Astrocyte (in vitro differentiated cells and primary cell): Measurements from ENCODE around the gene RAB11FIP5. TPM values are rescaled to one million over a fixed set of nuclear protein-coding genes. Genes with fewer than 3 reads are reported as not detected.

Experiments used
- DNase-seq: peaks from one replicate; pipeline ENCODE4 v3.0.0-alpha.2; 2010; ENCODE audit warnings: low read depth
- FAIRE-seq: peaks from 2 replicates; lab custom pipeline; 2011; peaks lifted over from hg19 to GRCh38; lab: Jason Lieb, UNC
- H2AFZ ChIP-seq: 2 replicates; pipeline ENCODE4 v1.6.0; 2012; ENCODE audit warnings: low read depth, low read length, inconsistent platforms
- H3K27ac ChIP-seq: 2 replicates; pipeline ENCODE4 v1.5.1; 2011; ENCODE audit warnings: low read depth, low read length, inconsistent platforms
- H3K27me3 ChIP-seq: 2 replicates; pipeline ENCODE4 v1.6.0; 2011; ENCODE audit warnings: low read length, inconsistent platforms; ENCODE audit not compliant: insufficient read depth
- H3K36me3 ChIP-seq: 2 replicates; pipeline ENCODE4 v1.5.1; 2011; ENCODE audit warnings: low read length, inconsistent platforms; ENCODE audit not compliant: insufficient read depth
- H3K4me1 ChIP-seq: 2 replicates; pipeline ENCODE4 v1.5.1; 2011; ENCODE audit warnings: low read length, inconsistent platforms; ENCODE audit not compliant: insufficient read depth
- H3K4me2 ChIP-seq: 2 replicates; pipeline ENCODE4 v1.6.0; 2012; ENCODE audit warnings: low read length, inconsistent platforms
- H3K4me3 ChIP-seq: 2 replicates; pipeline ENCODE4 v1.5.1; 2011; ENCODE audit warnings: low read depth, mild to moderate bottlenecking, low read length, inconsistent platforms; ENCODE audit not compliant: insufficient read depth
- H3K79me2 ChIP-seq: 2 replicates; pipeline ENCODE4 v1.6.0; 2012; ENCODE audit warnings: mild to moderate bottlenecking, low read length, inconsistent platforms; ENCODE audit not compliant: insufficient read depth
- H3K9ac ChIP-seq: 2 replicates; pipeline ENCODE4 v1.6.0; 2012; ENCODE audit warnings: mild to moderate bottlenecking, low read length, inconsistent platforms
- H3K9me3 ChIP-seq: 2 replicates; pipeline ENCODE4 v1.5.1; 2012; ENCODE audit warnings: low read depth, mild to moderate bottlenecking, low read length, inconsistent platforms; ENCODE audit not compliant: insufficient read depth
- H4K20me1 ChIP-seq: 2 replicates; pipeline ENCODE4 v1.6.0; 2012; ENCODE audit warnings: low read length, inconsistent platforms; ENCODE audit not compliant: insufficient read depth
- H3K27ac Mint-ChIP-seq: one replicate; pipeline ENCODE4 v1.8.0; 2021; ENCODE audit warnings: mild to moderate bottlenecking, mixed read lengths; ENCODE audit not compliant: unreplicated experiment
- H3K27me3 Mint-ChIP-seq: one replicate; pipeline ENCODE4 v1.8.0; 2021; ENCODE audit warnings: low read depth, mixed read lengths; ENCODE audit not compliant: unreplicated experiment
- H3K36me3 Mint-ChIP-seq: one replicate; pipeline ENCODE4 v1.8.0; 2021; ENCODE audit warnings: low read depth, mixed read lengths; ENCODE audit not compliant: unreplicated experiment
- H3K4me1 Mint-ChIP-seq: one replicate; pipeline ENCODE4 v1.8.0; 2021; ENCODE audit warnings: low read depth, mixed read lengths; ENCODE audit not compliant: unreplicated experiment
- H3K4me3 Mint-ChIP-seq: one replicate; pipeline ENCODE4 v1.8.0; 2021; ENCODE audit warnings: mild to moderate bottlenecking, moderate library complexity, mixed read lengths; ENCODE audit not compliant: unreplicated experiment
- H3K9me3 Mint-ChIP-seq: one replicate; pipeline ENCODE4 v1.8.0; 2021; ENCODE audit warnings: mild to moderate bottlenecking, mixed read lengths; ENCODE audit not compliant: unreplicated experiment
- CTCF ChIP-seq: IDR thresholded peaks from 2 replicates; pipeline ENCODE4 v1.5.1; 2011; ENCODE audit warnings: low read depth, mild to moderate bottlenecking, inconsistent platforms, low read length, moderate library complexity; ENCODE audit not compliant: insufficient read depth
- EZH2 ChIP-seq: IDR thresholded peaks from 2 replicates; pipeline ENCODE4 v1.6.1; 2012; ENCODE audit warnings: mild to moderate bottlenecking, low read length, inconsistent platforms; ENCODE audit not compliant: insufficient read depth
- total RNA-seq: library from RNA; stranded (reverse); gene quantifications from 2 replicates; pipeline ENCODE4 v1.2.1, GENCODE V29; 2021

Gene RAB11FIP5
- total RNA-seq, 1 donor from 2014 or later, result 56.0 TPM

- H3K36me3 ChIP-seq, result peaks cover 11% of the 10 kb centered on the region
- H3K27ac Mint-ChIP-seq, result no peak overlapping the region
- no peak overlapping the region for H3K4me3 Mint-ChIP-seq
- H3K36me3 Mint-ChIP-seq, result peaks cover 40% of the 10 kb centered on the region
- DNase-seq (no peak), FAIRE-seq (no peak)
- H3K4me2 ChIP-seq, result no peak overlapping the region
- H3K27me3 ChIP-seq, result no peaks in the 10 kb centered on the region
- peaks cover 10% of the 10 kb centered on the region for H3K4me1 Mint-ChIP-seq
- no peak for TF ChIP-seq CTCF
- H3K4me1 ChIP-seq, result peaks cover 17% of the 10 kb centered on the region
- no peak overlapping the region for H3K9ac ChIP-seq
- peaks cover 30% of the 10 kb centered on the region for H3K79me2 ChIP-seq
- no peaks in the 10 kb centered on the region for H3K27me3 Mint-ChIP-seq
- H4K20me1 ChIP-seq, result peaks cover 65% of the 10 kb centered on the region
- peaks cover 6% of the 10 kb centered on the region for H3K9me3 Mint-ChIP-seq
- no peaks in the 10 kb centered on the region for H3K9me3 ChIP-seq
- no peak overlapping the region for H2AFZ ChIP-seq
- no peak overlapping the region for H3K4me3 ChIP-seq
- no peak overlapping the region for H3K27ac ChIP-seq
Observed at GRCh38 chr2:73074110-73075069, 38.4 kb downstream of the RAB11FIP5 start.

- Histone ChIP-seq H3K4me1 (peaks cover 22% of the 10 kb centered on the region), H3K4me3 (peak overlapping the region; percentile 70), H3K27ac (no peak overlapping the region), H3K36me3 (peaks cover 10% of the 10 kb centered on the region), H3K79me2 (peaks cover 35% of the 10 kb centered on the region), H3K9me3 (no peaks in the 10 kb centered on the region), H3K27me3 (no peaks in the 10 kb centered on the region), H3K4me2 (peak overlapping the region; percentile 99), H3K9ac (peak overlapping the region; percentile 94), H2AFZ (no peak overlapping the region), H4K20me1 (peaks cover 63% of the 10 kb centered on the region)
- Mint-ChIP-seq H3K36me3 (peaks cover 24% of the 10 kb centered on the region), H3K4me3 (peak overlapping the region; percentile 90), H3K27ac (peak overlapping the region; percentile 91), H3K4me1 (peaks cover 20% of the 10 kb centered on the region), H3K9me3 (peaks cover 3% of the 10 kb centered on the region), H3K27me3 (no peaks in the 10 kb centered on the region)
- DNase-seq, result no peak
- no peak for FAIRE-seq
- TF ChIP-seq EZH2 (no peak), CTCF (no peak)
Observed at GRCh38 chr2:73072416-73072815, 40.3 kb downstream of the RAB11FIP5 start.

GRCh38 chr2:73072129-73072395, 40.7 kb downstream of the RAB11FIP5 start:
- H3K27me3 Mint-ChIP-seq, result no peaks in the 10 kb centered on the region
- Histone ChIP-seq H3K79me2 (peaks cover 39% of the 10 kb centered on the region), H2AFZ (peak overlapping the region; percentile 73), H3K27ac (no peak overlapping the region), H3K9me3 (no peaks in the 10 kb centered on the region), H3K9ac (peak overlapping the region; percentile 94), H4K20me1 (peaks cover 59% of the 10 kb centered on the region), H3K4me2 (peak overlapping the region; percentile 99), H3K36me3 (peaks cover 10% of the 10 kb centered on the region), H3K4me3 (peak overlapping the region; percentile 70), H3K27me3 (no peaks in the 10 kb centered on the region), H3K4me1 (peaks cover 22% of the 10 kb centered on the region)
- no peak for DNase-seq
- no peak for FAIRE-seq
- H3K36me3 Mint-ChIP-seq, result peaks cover 21% of the 10 kb centered on the region
- H3K4me3 Mint-ChIP-seq, result peak overlapping the region; percentile 90
- peaks cover 20% of the 10 kb centered on the region for H3K4me1 Mint-ChIP-seq
- TF ChIP-seq EZH2 (no peak), CTCF (no peak)
- peak overlapping the region; percentile 91 for H3K27ac Mint-ChIP-seq
- no peaks in the 10 kb centered on the region for H3K9me3 Mint-ChIP-seq
